NOMO-1 treated with DMSO at 0.1 percent for 48 hours (cell line): ENCODE data around the gene PROK1.
A peak's percentile ranks its signal among the peaks of the same experiment; 100 is the strongest.

Experiments
- DNase-seq: peaks from one replicate; lab custom pipeline; 2025; ENCODE audit not compliant: unreplicated experiment; lab: John Stamatoyannopoulos, UW

Gene PROK1

DNA sequence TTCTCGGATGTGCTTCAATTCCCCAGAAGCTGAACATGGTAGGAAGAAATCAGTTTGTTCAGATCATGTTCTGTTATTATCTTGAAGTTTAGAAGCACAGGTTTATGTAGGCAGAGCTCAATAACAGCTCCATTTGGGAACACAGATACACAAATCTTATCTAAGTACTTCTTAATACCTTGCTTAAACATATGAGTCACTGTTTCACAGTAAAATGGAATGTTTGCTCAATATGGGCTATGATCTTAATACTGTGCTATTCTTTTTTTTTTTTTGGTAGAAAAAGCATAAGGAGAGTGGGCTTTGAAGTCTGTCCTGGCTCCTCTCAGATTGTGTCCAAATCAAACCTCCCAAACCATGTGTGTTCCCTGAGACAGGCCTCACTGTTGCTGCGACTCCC is 13.4 kb downstream of the PROK1 start:
- DNase-seq: no peak

DNA sequence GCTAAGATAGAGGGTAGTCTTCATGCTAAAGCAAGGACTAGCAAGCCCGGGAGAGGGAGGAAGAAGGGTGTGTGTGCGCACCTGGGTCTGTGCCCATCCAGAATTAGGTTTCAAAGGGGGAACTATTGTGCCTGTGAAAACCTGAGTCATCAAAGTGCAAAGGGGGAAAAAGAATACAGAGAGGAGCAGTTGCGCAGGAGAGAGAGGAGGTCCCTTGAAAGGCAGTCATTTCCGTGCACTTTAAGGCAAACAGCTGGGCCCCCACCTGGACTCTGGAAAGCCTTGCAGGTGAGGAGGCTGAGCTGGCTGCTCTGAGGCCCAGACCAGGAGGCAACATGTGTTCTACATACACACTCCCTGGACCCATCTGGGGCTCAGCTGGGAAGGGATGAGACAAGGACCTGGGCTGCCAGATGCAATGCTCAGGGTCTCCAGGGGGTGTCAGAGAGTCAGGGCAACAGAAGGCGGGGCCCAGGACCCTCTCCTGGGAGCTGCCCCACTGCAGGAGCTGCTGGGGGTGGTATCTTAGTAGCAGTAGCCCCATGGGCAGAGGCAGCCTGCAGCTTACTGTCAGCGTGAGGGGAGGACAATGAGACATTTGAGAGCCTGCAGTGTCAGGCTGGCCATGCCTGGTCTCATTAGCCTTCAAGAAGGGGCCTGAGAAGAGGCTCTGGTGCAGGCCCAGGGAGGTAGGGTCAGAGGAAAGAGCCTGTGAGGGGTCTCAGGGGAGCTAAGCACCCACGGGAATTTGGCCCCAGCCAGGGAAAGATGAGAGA is 14.3 kb downstream of the PROK1 start:
- no peak for DNase-seq

DNA sequence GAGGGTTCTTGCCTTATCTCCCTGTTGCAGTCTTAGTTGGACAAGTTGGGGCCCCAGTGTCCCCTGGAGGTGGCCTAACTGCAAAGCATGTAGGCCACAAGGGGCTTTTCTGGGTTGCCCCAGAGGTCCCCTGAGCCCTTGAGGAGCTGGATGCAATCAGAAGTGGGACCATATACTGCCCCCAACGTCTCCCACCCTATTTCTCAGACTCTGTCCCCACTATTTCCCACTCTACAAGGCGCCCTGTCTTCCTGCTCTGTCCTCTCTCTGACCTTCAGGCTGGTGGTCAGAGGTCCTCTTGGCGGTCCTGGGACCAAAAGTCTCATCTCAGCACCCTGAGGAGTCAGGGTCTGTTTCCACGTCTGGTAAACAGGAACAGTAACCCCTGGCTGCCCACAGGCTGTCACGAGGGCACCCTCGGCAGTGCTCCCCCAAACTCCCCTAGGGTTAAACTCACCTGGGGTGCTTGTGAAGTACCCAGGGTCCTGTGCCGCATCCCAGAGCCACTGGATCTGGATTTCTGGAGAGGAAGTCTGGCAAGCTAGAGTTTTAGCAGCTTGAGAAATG is 14.9 kb downstream of the PROK1 start:
- DNase-seq: no peak

DNA sequence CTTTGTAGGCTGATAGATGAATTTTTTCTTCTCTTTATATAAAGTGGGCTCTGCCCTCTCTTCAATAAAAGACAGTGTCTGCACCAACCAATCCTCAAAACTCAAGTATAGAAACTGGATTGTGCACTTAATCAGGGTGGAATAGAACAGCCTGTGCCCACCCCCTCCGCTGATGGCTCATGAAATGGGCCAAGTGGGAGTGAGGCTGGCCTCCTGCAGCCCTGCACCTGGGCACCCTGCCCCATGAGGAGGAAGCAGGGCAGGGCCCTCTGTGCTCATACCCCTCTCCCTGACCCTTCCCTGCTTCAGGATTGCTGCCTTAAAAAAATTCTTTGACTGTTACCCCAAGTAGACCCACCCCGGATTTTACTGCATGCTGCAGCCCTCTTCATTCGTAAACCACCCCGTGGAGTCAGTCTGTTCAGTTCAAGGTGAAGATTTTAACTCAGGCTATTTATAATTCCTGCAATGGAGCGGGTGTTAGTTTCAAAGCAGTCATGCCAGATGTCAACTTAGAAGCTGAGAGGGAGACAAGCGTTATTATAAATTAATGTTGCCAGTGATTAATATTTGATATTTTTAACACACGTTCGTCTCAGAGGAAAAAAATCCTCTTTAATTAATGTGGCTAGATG is 15.8 kb downstream of the PROK1 start:
- DNase-seq: no peak

DNA sequence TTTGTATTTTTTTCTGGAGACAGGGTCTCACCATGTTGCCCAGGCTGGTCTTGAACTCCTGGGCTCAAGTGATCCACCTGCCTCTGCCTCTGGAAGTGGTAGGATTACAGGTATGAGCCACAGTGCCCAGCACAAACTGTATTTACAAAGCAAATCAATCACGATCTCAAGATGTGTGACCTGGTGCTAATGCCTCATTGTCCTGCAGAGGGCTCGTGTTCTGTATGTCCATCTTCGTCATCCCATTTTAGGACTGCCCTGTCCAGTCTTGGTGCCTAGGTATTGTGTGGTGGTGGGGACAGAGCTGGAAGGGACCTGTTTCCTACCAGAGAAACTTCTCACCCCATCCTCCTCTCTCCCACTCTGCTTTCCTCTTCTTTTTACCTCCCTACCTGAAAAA is 20.2 kb downstream of the PROK1 start:
- no peak for DNase-seq

DNA sequence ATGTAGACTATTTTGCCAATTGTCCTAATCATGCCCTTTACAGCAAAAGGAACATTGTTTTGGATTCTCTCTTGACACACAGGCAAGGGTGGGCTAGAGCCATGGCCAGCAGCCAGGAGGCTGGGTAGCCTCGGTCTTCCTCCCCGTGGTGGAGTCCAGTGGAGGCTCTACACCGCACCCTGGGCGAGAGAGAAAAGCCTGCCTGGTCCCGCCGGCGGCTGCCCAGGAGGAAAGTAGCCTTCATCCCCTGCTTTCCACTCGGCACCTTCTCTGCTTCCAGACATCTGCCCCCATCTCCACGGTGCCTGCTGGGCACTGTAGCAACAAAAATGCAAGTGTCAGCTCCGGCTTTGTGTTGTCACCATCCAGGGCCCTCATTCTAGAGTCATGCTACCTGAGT is 21.6 kb downstream of the PROK1 start:
- no peak for DNase-seq

DNA sequence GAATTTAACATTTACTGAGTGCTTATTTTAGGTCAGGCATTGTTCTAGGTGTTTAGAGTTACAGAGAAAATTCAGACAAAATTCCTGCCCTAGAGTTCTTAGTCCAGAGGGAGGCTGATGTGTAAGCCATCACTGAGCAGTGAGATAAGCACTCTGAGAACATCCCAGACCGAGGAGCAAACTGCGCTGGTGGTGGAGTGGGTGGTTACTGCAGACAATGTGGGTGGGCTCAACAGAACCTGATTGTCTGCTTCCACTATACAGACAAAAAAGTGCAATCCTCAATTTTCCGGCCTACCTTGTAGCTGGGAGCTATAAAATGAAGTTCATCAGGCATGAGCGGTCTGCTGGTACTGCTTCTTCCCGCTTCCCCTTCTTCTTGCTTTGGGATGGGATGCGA is 23.5 kb downstream of the PROK1 start:
- no peak for DNase-seq

DNA sequence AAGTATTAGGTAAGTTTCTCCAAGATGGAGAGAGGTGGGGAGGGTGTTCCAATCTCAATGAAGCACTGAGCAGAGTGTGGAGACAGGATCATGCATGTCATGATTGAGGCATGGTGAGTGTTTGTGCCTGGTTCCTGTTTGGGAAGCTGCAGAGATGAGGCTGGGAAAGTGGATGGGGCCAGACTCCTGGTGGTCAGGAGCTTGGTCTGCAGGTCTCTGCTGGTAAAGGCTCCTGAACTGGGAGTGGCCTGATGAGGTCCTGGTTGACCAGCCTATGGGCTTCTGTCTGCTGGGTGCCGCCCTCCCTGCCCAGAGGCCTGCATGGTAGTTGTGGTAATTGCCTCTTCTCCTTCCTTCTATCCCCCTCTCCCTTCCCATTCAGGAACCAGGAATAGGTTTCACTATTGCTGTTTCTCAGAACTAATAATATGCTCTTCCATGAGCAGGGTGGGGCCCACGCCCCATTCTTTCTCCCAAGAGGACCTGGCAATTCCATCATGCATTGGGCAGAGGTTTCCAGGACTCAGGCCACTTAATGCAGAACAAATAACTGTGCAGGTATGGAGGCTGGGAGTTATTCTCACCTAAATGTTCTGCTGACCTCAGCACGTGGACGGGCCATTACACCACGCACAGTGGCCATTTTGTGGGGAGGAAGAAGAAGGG is 24.5 kb downstream of the PROK1 start:
- DNase-seq: no peak

DNA sequence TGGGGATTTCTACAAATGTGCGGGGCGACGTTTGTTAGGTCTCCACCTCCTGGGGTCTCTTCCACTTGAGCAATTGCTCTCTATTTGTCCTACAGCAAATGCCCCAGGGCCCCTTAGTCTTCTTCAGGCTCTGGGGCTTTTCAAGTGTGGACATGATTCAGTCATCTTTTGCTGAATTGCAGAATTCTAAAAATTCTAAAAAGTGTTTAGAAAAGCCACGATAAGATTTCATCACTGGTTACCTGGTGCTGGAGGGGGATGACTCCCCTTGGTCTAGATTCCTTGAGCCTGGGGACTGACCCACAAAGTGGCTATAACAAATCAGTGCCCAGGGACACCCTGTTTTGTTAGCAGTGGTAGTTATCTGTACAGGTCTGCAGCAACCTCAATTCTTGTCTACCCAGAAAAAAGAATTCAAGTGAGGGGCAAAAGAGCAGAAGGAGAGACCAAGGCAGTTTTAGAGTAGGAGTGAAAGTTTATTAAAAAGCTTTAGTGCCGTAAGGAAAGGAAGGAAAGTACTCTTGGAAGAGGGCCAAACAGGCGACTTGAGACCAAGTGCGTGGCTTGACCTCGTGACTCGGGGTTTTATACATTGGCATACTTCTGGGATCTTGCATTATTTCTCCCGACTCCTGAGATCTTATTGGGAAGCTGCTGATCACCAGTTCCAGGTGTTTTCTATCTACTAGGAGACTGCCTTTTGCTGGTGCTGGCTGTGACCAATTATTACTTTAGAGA is 25.2 kb downstream of the PROK1 start:
- no peak for DNase-seq

DNA sequence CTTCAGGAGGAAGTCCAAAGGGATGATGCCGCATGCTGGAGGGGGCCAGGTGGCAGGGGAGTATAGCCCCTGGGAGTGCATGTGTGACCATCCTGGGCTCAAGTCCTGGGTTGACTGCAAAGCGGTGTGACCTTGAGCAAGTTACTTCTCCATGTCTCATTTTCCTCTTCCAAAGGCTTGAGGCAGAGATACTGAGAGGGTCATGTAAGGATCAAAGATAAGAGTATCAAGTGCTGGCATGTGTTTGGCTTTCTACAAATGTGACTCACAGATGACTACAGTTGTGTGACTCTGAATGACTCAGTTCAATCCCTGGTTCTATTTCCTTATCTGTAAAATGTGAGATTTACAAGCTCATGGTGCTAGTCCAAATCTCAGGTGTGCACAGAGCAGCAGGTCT is 26.1 kb downstream of the PROK1 start:
- no peak for DNase-seq

DNA sequence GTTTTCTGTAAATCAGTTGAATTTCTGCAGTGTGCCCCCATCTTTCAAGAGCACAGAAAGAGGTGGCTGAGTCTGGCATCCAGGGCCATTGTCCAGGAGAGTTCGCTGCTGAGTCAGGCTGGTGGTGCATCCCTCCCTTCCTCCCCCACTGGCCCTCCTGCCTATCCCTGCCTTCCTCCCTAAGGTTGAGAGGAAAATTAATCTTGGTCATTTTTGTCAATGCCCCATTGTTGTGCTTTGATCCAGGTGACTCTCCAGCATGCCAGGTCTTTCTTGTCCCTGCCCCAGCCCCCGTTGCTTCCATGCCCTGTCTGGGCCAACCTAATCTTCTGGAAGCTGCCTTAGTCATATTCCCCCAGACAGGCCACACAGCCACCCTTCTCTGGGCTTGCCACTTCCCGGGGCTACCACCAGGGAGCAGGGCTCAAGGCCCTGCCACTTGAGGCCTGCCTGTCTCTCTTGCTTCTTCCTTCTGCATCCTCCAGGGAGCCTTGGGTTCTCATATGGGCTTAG is 26.6 kb downstream of the PROK1 start:
- DNase-seq: no peak

DNA sequence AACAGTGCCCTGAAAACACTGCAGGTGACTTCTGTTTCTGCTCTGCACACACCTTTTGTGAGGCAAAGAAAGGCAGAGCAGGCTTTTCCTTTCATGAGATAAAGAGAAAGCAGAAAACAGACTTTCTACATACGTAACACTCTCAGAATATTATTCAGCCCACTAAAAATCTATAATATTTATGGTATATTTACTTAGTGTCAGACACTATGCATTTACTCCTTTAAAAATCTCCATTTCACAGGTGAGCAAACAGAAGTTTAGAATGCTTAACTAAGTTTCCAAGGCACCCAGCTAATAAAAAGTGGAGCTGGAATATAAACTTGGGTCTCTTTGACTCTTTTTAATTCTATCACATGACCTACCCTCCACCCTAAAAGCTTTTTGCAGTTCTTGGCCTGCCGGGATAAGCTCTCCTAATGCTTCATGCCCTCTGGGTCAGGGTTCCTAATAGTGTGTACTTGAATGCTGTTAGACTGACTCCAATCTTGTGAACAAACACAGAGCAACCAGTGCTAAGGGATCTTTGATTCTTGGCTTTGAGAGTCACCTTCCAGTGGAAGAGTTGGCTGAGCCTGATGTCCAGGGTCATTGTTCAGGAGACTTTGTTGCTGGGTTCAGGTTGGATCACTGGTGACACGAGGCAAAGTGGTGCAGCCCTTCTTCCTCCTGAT is 27.2 kb downstream of the PROK1 start:
- no peak for DNase-seq

DNA sequence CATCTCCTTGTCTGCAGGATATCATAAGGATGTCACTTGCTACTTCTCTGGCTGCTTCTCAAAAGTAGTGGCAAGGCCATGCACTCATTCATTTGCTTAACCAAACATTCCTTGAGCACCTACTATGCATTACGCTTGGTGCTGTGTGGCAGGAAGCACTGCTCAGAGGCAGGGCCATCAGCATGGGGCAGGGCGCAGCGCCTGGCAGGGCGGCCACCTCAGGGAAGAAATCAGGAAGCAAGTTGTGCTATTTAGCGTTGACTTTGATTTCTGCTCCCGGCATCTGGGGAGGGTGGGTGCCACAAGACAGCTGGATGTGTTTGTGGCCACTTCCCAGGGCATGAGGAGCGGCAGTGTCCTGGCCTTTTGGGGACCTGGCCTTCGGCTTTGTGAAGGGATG is 27.9 kb downstream of the PROK1 start:
- no peak for DNase-seq

DNA sequence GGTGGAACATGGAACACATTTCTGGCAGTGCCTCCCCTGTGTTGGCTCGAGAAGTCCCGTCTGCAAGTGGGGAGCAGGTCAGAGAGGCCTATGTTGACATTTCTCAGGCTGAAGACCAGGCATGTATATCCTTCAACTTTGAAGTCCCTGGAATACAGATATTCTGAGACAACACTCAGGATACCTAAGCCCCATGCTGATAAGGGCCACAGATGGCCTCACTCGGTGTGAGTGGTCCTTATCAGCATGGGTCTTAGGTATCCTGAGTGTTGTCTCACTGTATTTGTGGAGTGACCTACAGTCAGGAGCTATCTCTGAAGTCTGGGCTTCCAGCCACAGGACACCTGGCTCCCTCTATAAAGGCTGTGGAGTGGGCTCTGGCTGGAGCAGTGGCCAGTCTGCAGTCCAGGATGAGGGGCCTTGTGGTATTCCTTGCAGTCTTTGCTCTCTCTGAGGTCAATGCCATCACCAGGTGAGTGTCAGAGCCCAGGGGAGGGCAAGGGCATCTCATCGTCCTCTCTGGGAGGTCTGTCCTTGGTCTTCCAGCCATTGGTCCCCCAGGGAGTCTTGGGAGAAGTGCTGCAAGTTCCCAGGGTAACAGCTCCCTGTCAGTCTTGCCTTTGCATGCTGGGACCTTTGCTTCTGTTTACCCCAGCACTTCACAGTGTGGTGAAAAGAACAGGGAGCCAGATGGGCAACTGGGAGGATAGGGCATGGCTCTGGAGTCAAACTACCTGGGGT is 29.6 kb downstream of the PROK1 start:
- no peak for DNase-seq

DNA sequence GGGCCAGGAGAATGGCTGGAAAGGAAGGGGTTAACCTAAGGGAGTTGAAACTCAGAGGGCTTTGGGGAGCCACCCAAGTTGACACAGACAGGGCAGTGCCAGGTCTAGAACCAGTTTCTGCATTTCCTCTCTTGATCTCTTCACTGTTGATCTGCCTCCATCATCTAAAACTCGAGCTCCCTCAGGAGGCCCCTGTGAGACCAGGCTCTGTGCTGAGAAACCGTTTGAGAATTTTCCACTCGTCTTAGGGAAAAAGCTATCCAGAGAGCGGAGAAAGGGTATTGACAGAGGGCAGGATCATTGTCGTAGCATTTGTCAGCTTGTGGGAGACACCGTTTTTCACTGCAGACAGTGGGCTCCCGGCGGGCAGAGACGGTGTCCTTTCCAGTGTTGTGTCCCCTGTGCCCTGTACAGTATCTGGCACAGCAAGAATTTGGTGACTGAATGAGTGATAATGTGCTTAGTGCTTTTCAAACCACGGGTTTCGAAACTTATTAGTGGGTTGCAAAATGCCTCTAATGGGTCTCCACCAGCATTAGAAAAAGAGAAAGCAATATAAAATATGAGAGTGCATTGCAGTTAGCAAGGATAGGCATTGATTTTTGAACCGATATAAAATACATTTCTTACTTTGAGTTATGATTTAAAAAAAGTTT is 31.1 kb downstream of the PROK1 start:
- DNase-seq: peak; percentile 6

DNA sequence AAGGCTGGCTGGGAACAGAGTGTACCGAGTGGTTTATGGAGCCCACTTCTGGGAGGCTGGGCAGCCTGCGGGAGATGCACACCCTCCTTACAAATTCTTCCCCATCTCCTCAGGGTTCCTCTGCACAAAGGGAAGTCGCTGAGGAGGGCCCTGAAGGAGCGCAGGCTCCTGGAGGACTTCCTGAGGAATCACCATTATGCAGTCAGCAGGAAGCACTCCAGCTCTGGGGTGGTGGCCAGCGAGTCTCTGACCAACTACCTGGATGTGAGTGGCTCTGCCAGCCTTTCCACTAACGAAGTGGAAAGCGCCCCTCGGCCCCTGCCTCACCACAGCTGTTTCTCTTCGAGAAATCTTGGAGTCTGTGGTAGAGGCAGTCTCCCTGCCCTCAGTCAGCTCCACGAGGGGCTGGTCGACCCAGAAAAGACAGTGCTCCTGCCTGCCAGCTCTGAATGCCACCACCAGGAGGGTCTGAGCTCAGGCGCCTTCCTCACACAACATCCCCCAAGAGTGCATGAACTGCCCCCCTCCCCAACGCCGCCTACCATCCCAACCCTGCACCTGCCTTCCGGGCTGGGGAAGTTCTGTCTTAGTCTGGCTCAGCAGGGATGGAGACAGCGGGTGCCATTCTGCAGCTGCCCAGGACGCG is 31.8 kb downstream of the PROK1 start:
- DNase-seq: no peak

DNA sequence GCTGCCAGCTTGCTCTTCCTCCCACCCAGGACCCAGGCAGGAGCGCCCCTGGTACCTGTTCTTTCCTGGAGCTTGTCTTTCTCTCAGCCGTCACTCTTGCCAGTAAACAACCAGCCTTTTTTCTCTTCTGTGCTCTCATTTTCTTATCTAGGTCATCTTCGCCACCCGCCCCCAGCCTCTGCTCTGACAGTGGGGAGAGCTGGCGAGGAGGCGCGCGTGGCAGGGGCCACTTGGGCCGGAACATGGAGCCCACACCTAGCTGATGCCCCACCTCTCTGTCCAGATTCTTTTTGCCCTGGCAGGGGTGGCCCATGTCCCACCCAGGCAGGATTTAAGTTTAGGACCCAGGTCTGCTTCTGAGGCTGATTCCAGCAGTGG is 32.3 kb downstream of the PROK1 start:
- no peak for DNase-seq

DNA sequence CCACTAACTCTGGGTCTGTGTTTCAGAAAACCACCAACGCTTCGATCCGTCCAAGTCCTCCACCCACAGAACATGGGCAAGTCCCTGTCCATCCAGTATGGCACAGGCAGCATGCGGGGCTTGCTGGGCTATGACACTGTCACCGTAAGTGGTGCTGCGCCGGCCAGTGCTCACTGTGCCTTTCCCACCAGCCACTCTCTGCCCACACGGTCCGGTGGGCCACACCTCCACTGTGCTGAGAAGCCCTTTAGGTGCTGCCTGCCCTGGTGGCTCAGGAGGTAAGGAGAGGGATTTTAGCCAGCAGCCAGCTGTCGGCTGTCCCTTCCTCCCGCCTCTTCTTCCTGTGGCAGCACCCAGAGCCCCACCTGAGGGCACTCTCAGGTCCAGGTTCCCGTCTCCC is 33.9 kb downstream of the PROK1 start:
- no peak for DNase-seq

DNA sequence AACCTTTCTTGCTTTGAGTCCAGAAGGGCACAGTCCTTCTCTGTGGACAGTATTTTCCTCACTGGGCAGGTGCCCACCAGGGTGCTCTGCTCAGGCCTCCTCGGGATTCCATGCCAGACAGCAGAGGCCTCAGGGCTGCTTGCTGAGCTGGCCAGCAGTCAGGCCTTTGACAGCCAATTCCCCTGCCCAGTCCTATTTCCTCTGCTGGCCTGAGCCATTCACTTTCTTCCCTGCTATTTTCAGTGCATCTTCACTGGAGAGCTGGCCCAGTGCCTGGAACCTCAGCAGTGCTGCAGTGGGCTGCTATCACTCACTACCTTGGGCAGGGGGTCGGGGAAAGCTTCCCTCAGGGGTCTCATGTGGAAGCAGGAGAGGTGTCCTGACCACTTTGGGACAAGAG is 34.8 kb downstream of the PROK1 start:
- no peak for DNase-seq
